ENCODE results near the gene CACNG5. TPM values are rescaled to one million over a fixed set of nuclear protein-coding genes. Genes with fewer than 3 reads are reported as not detected.

The CACNG5 gene
- total and polyA plus RNA-seq, 2 donors (not counting 1 experiment from before 2014, with no cell fraction given), result not detected

DNA sequence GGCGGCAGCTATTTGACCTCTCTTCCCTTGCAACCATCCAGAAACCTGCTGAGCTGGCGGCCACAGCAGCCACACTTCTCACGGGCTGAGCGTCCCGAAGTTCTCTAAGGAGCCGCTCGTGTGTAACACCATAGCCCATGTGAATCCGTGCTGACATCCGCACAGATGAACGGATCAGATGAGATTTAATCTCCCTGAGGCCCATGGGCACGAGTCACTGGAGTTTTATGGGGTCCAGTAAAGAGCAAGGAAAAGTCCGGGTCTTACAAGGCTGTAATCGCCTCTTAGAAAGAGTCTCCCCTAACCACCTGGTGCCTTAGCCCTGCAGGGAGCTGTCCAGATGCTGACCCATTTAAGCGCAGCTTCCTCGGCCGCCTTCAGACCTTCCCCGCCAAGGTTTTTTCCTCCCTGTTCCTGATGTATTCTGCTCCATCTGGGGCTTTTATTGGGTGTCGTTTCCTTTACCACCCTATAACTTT lies 5.5 kb upstream of the CACNG5 start:
- TF ChIP-seq, protein P1, sequence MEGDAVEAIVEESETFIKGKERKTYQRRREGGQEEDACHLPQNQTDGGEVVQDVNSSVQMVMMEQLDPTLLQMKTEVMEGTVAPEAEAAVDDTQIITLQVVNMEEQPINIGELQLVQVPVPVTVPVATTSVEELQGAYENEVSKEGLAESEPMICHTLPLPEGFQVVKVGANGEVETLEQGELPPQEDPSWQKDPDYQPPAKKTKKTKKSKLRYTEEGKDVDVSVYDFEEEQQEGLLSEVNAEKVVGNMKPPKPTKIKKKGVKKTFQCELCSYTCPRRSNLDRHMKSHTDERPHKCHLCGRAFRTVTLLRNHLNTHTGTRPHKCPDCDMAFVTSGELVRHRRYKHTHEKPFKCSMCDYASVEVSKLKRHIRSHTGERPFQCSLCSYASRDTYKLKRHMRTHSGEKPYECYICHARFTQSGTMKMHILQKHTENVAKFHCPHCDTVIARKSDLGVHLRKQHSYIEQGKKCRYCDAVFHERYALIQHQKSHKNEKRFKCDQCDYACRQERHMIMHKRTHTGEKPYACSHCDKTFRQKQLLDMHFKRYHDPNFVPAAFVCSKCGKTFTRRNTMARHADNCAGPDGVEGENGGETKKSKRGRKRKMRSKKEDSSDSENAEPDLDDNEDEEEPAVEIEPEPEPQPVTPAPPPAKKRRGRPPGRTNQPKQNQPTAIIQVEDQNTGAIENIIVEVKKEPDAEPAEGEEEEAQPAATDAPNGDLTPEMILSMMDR (IDR thresholded peaks at IDR 0.05), result no peak
- no peak for TF ChIP-seq EZH2 (IDR thresholded peaks at IDR 0.05; ENCODE audit: borderline replicate concordance, insufficient read depth, low read depth, low read length, poor library complexity, severe bottlenecking)
- Histone ChIP-seq H3K9me3 (ENCODE audit: control extremely low read depth in 1 of 3, control insufficient read depth in 2 of 3, insufficient read depth in 1 of 3, low read length in 2 of 3) (peaks cover 0 to 10% (median 0%) of the 10 kb centered on the region in 3 donors), H3K79me2 (ENCODE audit: control insufficient read depth, insufficient read depth, low read length) (no peaks in the 10 kb centered on the region), H4K20me1 (ENCODE audit: control insufficient read depth, insufficient read depth, low read length, poor library complexity, severe bottlenecking) (no peaks in the 10 kb centered on the region), H3K4me1 (ENCODE audit: control insufficient read depth in 2 of 2, insufficient read depth in 2 of 2, low read length in 2 of 2) (no peaks in the 10 kb centered on the region), H3K4me2 (replicated peaks; ENCODE audit: low read depth, low read length, poor library complexity, severe bottlenecking) (no peak overlapping the region), H3K9ac (ENCODE audit: low read length) (no peak overlapping the region), H3K36me3 (replicated peaks in 1 of 2; ENCODE audit: control extremely low read depth in 1 of 2, control insufficient read depth in 1 of 2, extremely low read depth in 1 of 2, insufficient read depth in 2 of 2, low read length in 1 of 2) (no peaks in the 10 kb centered on the region), H3K4me3 (ENCODE audit: control extremely low read depth in 1 of 5, extremely low read depth in 1 of 5, insufficient read depth in 1 of 5, low read depth in 2 of 5, low read length in 4 of 5) (no peak overlapping the region), H2AFZ (ENCODE audit: insufficient read depth, low read depth, low read length, poor library complexity, severe bottlenecking) (no peak overlapping the region), H3K27ac (ENCODE audit: low read length in 2 of 2) (no peak overlapping the region), H3K27me3 (replicated peaks in 1 of 4; ENCODE audit: control extremely low read depth in 1 of 4, control insufficient read depth in 3 of 4, insufficient read depth in 4 of 4, low read length in 3 of 4) (peaks cover 0 to 38% (median 9%) of the 10 kb centered on the region in 4 experiments)
- Mint-ChIP-seq H3K27ac (no peak overlapping the region), H3K4me3 (no peak overlapping the region), H3K9me3 (ENCODE audit: insufficient read depth) (no peaks in the 10 kb centered on the region), H3K4me1 (peaks cover under 1% of the 10 kb centered on the region), H3K27me3 (peaks cover 63% of the 10 kb centered on the region)
- CTCF ChIA-PET, result no interaction called here
- 13% methylated on average over 16 of the region's 18 CpGs for WGBS (ENCODE audit: insufficient coverage)
- intact Hi-C loops (cut with micrococcal nuclease), result no loop called here
- DNase-seq, result no peak
- POLR2A ChIA-PET, result no interaction called here
- ATAC-seq (ENCODE audit: low read depth), result no peak

DNA sequence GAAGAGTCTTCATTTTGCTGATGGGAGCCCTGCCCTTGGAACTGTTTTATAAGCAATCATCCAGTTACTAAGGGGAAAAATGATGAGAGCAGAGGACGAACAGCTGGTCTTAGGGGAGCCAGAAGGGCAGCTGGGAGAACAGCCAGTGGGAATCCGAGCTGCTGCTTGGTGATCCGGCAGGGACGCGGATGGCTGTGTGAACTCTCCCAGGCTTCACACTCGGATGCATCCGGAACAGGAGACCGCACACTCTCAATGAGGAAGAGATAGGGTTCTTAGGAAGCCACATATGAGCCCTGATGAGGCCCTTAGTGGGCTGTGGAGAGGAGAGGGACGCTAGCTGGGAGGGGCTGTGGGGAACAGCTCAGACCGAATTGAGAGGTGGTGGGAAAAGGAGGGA lies 5.0 kb upstream of the CACNG5 start:
- no peak for ATAC-seq (ENCODE audit: low read depth)
- Mint-ChIP-seq H3K9me3 (ENCODE audit: insufficient read depth) (no peaks in the 10 kb centered on the region), H3K27ac (no peak overlapping the region), H3K4me1 (peaks cover 3% of the 10 kb centered on the region), H3K27me3 (peaks cover 61% of the 10 kb centered on the region), H3K4me3 (no peak overlapping the region)
- no peaks in the 10 kb centered on the region for H3K79me2 ChIP-seq (ENCODE audit: control insufficient read depth, insufficient read depth, low read length)
- H3K27me3 ChIP-seq (replicated peaks in 1 of 4; ENCODE audit: control extremely low read depth in 1 of 4, control insufficient read depth in 3 of 4, insufficient read depth in 4 of 4, low read length in 3 of 4), result peaks cover 0 to 38% (median 9%) of the 10 kb centered on the region in 4 experiments
- H3K4me1 ChIP-seq (ENCODE audit: control insufficient read depth in 2 of 2, insufficient read depth in 2 of 2, low read length in 2 of 2), result no peaks in the 10 kb centered on the region
- POLR2A ChIA-PET, result no interaction called here
- no peak overlapping the region for H3K9ac ChIP-seq (ENCODE audit: low read length)
- intact Hi-C loops (cut with micrococcal nuclease), result no loop called here
- no peak overlapping the region for H3K27ac ChIP-seq (ENCODE audit: low read length in 2 of 2)
- H3K4me2 ChIP-seq (replicated peaks; ENCODE audit: low read depth, low read length, poor library complexity, severe bottlenecking), result no peak overlapping the region
- TF ChIP-seq, protein P1 (IDR thresholded peaks at IDR 0.05), result no peak
- no peak for TF ChIP-seq EZH2 (IDR thresholded peaks at IDR 0.05; ENCODE audit: borderline replicate concordance, insufficient read depth, low read depth, low read length, poor library complexity, severe bottlenecking)
- 12% methylated on average over 9 of the region's 10 CpGs for WGBS (ENCODE audit: insufficient coverage)
- no peaks in the 10 kb centered on the region for H4K20me1 ChIP-seq (ENCODE audit: control insufficient read depth, insufficient read depth, low read length, poor library complexity, severe bottlenecking)
- H3K9me3 ChIP-seq (ENCODE audit: control extremely low read depth in 1 of 3, control insufficient read depth in 2 of 3, insufficient read depth in 1 of 3, low read length in 2 of 3), result peaks cover 0 to 10% (median 0%) of the 10 kb centered on the region in 3 donors
- H2AFZ ChIP-seq (ENCODE audit: insufficient read depth, low read depth, low read length, poor library complexity, severe bottlenecking), result no peak overlapping the region
- CTCF ChIA-PET, result no interaction called here
- H3K36me3 ChIP-seq (replicated peaks in 1 of 2; ENCODE audit: control extremely low read depth in 1 of 2, control insufficient read depth in 1 of 2, extremely low read depth in 1 of 2, insufficient read depth in 2 of 2, low read length in 1 of 2), result no peaks in the 10 kb centered on the region
- DNase-seq, result no peak
- no peak overlapping the region for H3K4me3 ChIP-seq (ENCODE audit: control extremely low read depth in 1 of 5, extremely low read depth in 1 of 5, insufficient read depth in 1 of 5, low read depth in 2 of 5, low read length in 4 of 5)
